Breast epithelium (tissue), 3 donors: ENCODE results near the gene ZNF236.

Source experiments
- POLR2A ChIP-seq: fragments of 450-650 bp; IDR thresholded peaks from one replicate; pipeline ENCODE4 v1.6.1; 2016; ENCODE audit warnings: antibody characterized with exemption, mild to moderate bottlenecking, moderate library complexity
- POLR2AphosphoS5 ChIP-seq, 3 donors: sonication (generic); formaldehyde crosslinking; IDR thresholded peaks; one replicate each; pipeline ENCODE4 v1.6.1; 2017; ENCODE audit warnings: antibody characterized with exemption in 3 of 3

GRCh38 chr18:76824145-76824676, 1.9 kb downstream of the ZNF236 start:
- TF ChIP-seq POLR2A (no peak), POLR2AphosphoS5 (IDR thresholded peaks at IDR 0.05) (no peak)
